ENCODE data around the gene KRT14.
"Not testable (repeated sequence)": the region's sequence is repeated elsewhere in the genome, so short reads cannot be mapped to it uniquely, and the experiment has no call there.

The KRT14 gene

DNA sequence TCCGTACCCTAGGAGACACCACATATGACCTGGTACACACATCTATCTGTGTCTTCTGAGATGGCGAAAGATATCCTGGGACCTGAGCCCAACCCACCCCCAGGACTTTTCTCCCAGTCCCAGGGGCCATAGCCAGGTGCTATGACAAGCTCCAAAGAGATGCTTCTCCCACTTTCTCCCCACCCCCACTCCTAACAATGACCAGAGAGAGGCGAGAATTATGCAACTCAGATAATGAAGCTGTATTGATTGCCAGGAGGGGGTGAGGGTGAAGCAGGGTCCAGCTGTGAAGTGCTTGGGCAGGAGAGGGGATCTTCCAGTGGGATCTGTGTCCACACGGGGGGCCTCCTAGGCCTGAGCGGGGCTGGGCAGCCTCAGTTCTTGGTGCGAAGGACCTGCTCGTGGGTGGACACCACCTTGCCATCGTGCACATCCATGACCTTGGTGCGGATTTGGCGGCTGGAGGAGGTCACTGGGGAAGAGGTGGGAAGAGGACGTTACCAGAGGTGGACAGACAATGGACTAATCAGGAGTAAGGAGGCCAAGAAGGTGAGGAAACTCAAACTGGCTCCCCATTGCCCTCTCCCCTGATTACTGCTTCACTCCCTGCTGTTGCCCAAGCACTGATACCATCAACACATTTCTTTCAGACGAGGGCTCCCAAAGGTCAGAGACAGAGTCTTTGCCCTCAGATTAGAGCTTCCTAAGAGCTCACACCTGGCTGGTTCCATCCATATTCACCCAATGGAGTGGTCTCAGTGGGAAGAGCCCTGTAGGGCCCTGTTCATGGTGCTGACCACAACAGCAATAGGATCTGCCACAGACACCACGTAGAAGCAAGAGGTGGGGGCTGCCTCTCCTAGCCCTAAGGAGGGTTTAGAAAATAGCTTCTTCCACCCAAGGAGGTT lies 4.4 kb downstream of the KRT14 start:
- DNase-seq (ENCODE audit: low spot score in 2 of 2); in situ Hi-C loops (cut with MboI; ENCODE audit: low sequenced_read_pairs); H3K9me3 ChIP-seq; H3K36me3 ChIP-seq (replicated peaks); H3K4me1 ChIP-seq; H3K4me3 ChIP-seq; H3K27me3 ChIP-seq (ENCODE audit: low read depth): not testable (repeated sequence)

GRCh38 chr17:41581366-41582060 lies 5.2 kb downstream of the KRT14 start:
- Histone ChIP-seq H3K9me3 (no peaks in the 10 kb centered on the region), H3K36me3 (replicated peaks) (no peaks in the 10 kb centered on the region), H3K4me3 (no peak overlapping the region), H3K4me1 (no peaks in the 10 kb centered on the region), H3K27me3 (ENCODE audit: low read depth) (no peaks in the 10 kb centered on the region)
- in situ Hi-C loops (cut with MboI; ENCODE audit: low sequenced_read_pairs) = no loop called here
- no peak for DNase-seq (ENCODE audit: low spot score in 2 of 2)

DNA sequence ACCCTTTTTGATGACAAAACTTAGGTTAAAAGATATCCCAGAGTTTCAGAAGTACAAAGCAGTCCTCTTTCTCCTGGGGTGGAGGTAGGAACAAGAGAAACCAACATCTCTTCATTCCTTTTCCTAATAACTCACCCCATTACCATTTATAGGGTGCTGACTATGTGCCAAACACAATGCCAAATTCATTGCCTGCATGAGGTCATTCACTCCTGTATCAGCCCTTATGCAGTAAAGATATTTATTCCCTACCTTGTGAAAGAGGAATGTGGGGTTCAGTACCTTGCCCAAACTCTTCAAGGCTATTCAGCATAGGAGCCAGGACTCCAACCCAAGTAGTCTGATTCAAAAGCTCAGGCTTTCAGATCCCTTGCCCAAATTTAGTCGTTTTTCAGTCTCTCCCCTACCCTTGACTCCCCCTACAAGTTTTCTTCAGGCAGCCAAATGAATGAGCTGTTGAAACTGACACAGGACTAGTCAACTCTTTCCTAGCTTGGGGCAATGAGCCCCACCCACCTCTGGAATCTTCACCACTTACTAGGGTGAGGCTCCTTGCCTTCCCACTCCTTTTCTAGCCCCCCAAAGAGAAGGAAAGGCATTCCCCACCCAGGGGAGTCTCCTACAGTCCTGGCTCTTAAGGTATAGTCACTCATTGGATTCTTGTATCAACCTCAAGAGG lies 5.9 kb downstream of the KRT14 start:
- no peak overlapping the region for H3K4me3 ChIP-seq
- no peaks in the 10 kb centered on the region for H3K4me1 ChIP-seq
- no peaks in the 10 kb centered on the region for H3K27me3 ChIP-seq (ENCODE audit: low read depth)
- H3K9me3 ChIP-seq = no peaks in the 10 kb centered on the region
- in situ Hi-C loops (cut with MboI; ENCODE audit: low sequenced_read_pairs) = no loop called here
- no peak for DNase-seq (ENCODE audit: low spot score in 2 of 2)
- H3K36me3 ChIP-seq (replicated peaks) = no peaks in the 10 kb centered on the region

- no peaks in the 10 kb centered on the region for H3K36me3 ChIP-seq (replicated peaks)
- in situ Hi-C loops (cut with MboI; ENCODE audit: low sequenced_read_pairs) = no loop called here
- H3K4me1 ChIP-seq = no peaks in the 10 kb centered on the region
- H3K27me3 ChIP-seq (ENCODE audit: low read depth) = no peaks in the 10 kb centered on the region
- no peaks in the 10 kb centered on the region for H3K9me3 ChIP-seq
- DNase-seq (ENCODE audit: low spot score in 2 of 2) = no peak
- H3K4me3 ChIP-seq = no peak overlapping the region
Measured at GRCh38 chr17:41580244-41580575, 6.5 kb downstream of the KRT14 start.

DNA sequence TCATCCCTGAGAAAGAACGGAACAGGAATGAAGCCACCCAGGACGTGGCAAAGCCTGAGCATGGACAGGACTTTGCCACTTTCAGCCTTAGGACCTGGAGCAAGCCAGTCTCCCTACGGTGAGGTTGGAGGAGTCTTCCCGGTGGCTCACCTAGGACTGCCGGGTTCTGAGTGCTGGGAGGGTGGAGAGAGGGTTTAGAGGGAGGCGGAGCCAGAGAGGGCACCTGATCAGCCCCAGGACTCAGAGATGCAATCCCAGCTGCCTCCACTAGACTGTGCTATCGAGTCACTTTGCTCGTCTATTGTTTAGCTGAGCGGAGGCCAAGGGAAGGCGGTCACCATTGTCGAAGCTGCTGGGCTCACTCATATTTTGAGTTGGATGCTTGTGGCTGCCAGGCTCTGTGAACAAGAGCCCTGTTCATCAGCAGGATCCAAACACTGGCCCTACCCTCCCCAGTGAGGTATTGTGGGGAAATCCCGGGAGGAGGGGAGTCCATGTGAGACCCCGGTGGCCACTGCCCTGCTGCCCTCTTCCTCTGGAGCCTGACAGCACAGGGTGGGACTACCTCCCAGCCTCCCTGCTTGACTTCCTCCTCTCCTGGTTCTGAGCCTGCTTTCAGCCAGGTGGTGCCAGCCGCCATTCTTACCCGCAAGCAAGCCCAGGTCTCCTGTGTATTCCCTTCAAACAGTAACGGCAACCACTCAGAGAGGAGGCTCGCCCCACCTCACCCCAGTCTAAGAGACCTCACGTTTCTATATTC lies 7.0 kb downstream of the KRT14 start:
- peak; percentile 82 to 94 for DNase-seq (ENCODE audit: low spot score in 2 of 2)
- Histone ChIP-seq H3K4me1 (no peaks in the 10 kb centered on the region), H3K4me3 (no peak overlapping the region), H3K9me3 (no peaks in the 10 kb centered on the region), H3K27me3 (ENCODE audit: low read depth) (no peaks in the 10 kb centered on the region), H3K36me3 (replicated peaks) (no peaks in the 10 kb centered on the region)
- in situ Hi-C loops (cut with MboI; ENCODE audit: low sequenced_read_pairs) = no loop called here

- Histone ChIP-seq H3K27me3 (ENCODE audit: low read depth) (no peaks in the 10 kb centered on the region; the same call in 1 of the 2 replicates), H3K4me1 (no peaks in the 10 kb centered on the region), H3K4me3 (no peak overlapping the region), H3K36me3 (replicated peaks) (no peaks in the 10 kb centered on the region), H3K9me3 (no peaks in the 10 kb centered on the region)
- no peak for DNase-seq (ENCODE audit: low spot score in 2 of 2)
- in situ Hi-C loops (cut with MboI; ENCODE audit: low sequenced_read_pairs) = no loop called here
Measured at GRCh38 chr17:41578971-41579370, 7.7 kb downstream of the KRT14 start.

GRCh38 chr17:41578538-41578937 lies 8.2 kb downstream of the KRT14 start:
- Histone ChIP-seq H3K4me1 (no peaks in the 10 kb centered on the region), H3K27me3 (ENCODE audit: low read depth) (no peaks in the 10 kb centered on the region; the same call in 1 of the 2 replicates), H3K36me3 (replicated peaks) (no peaks in the 10 kb centered on the region), H3K9me3 (no peaks in the 10 kb centered on the region), H3K4me3 (no peak overlapping the region)
- DNase-seq (ENCODE audit: low spot score in 2 of 2) = no peak
- in situ Hi-C loops (cut with MboI; ENCODE audit: low sequenced_read_pairs) = no loop called here

- H3K9me3 ChIP-seq; H3K4me3 ChIP-seq; DNase-seq (ENCODE audit: low spot score in 2 of 2); H3K27me3 ChIP-seq (ENCODE audit: low read depth); H3K36me3 ChIP-seq (replicated peaks); H3K4me1 ChIP-seq; in situ Hi-C loops (cut with MboI; ENCODE audit: low sequenced_read_pairs): not testable (repeated sequence)
Measured at GRCh38 chr17:41576740-41577139, 10.0 kb downstream of the KRT14 start.

GRCh38 chr17:41575336-41575735 lies 11.4 kb downstream of the KRT14 start:
- DNase-seq (ENCODE audit: low spot score in 2 of 2) = no peak
- no peaks in the 10 kb centered on the region for H3K9me3 ChIP-seq
- in situ Hi-C loops (cut with MboI; ENCODE audit: low sequenced_read_pairs) = no loop called here
- H3K36me3 ChIP-seq (replicated peaks) = no peaks in the 10 kb centered on the region
- no peak overlapping the region for H3K4me3 ChIP-seq
- H3K4me1 ChIP-seq = no peaks in the 10 kb centered on the region
- H3K27me3 ChIP-seq (ENCODE audit: low read depth) = peaks cover 11% of the 10 kb centered on the region

GRCh38 chr17:41571561-41572434 lies 14.9 kb downstream of the KRT14 start, which contains the start of gene KRT9:
Gene KRT9, minus strand, starts transcription at chr17:41572059. Its CDS starts 67 bp downstream, at chr17:41571992.
- H3K27me3 ChIP-seq (ENCODE audit: low read depth) = peaks cover 19% of the 10 kb centered on the region
- no peaks in the 10 kb centered on the region for H3K9me3 ChIP-seq
- in situ Hi-C loops (cut with MboI; ENCODE audit: low sequenced_read_pairs) = no loop called here

DNA sequence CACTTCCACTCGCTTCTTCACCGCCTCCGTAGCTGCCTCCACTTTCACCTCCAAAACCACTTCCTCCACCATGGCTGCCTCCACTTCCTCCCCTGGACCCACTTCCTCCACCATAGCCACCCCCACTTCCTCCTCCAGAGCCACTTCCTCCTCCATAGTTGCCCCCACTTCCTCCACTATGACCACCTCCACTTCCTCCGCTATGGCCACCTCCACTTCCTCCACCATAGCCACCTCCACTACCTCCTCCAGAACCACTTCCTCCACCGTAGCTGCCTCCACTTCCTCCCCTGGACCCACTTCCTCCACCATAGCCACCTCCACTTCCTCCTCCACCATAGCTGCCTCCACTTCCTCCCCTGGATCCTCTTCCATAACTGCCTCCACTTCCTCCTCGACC lies 19.4 kb downstream of the KRT14 start:
- no peaks in the 10 kb centered on the region for H3K9me3 ChIP-seq
- in situ Hi-C loops (cut with MboI; ENCODE audit: low sequenced_read_pairs) = no loop called here
- no peaks in the 10 kb centered on the region for H3K36me3 ChIP-seq (replicated peaks)
- DNase-seq (ENCODE audit: low spot score in 2 of 2) = no peak
- no peaks in the 10 kb centered on the region for H3K4me1 ChIP-seq
- no peak overlapping the region for H3K4me3 ChIP-seq
- peaks cover 34% of the 10 kb centered on the region for H3K27me3 ChIP-seq (ENCODE audit: low read depth)

More at GRCh38 chr17:41571561-41572434, 14.9 kb downstream of the KRT14 start, which contains the start of gene KRT9:
- Histone ChIP-seq H3K4me3 (no peak within 1 kb of the TSS), H3K36me3 (replicated peaks) (no peaks in the 10 kb centered on the region), H3K4me1 (no peaks in the 10 kb centered on the region)
- DNase-seq (ENCODE audit: low spot score in 2 of 2) = no peak

DNA sequence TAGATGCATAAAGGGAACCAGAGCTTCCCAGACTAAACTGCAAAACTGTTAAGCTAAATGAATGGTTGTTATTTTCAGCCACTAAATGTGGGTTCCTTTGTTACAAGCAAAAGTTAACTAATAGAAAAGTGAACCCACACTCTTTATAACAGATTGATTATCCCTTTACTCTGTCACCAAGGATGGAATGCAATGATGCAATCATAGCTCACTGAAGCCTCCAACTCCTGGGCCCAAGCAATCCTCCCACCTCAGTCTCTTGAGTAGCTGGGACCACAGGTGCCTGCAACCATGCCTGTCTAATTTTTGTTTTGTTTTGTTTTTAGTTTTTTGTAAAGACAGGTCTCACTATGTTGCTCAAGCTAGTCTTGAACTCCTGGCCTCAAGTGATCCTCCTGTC lies 21.4 kb downstream of the KRT14 start:
- DNase-seq (ENCODE audit: low spot score in 2 of 2) = no peak
- Histone ChIP-seq H3K4me3 (no peak overlapping the region), H3K27me3 (ENCODE audit: low read depth) (peaks cover 37% of the 10 kb centered on the region), H3K4me1 (no peaks in the 10 kb centered on the region), H3K9me3 (no peaks in the 10 kb centered on the region), H3K36me3 (replicated peaks) (no peaks in the 10 kb centered on the region)
- in situ Hi-C loops (cut with MboI; ENCODE audit: low sequenced_read_pairs) = no loop called here

All from HAP-1 (cell line).